Esophagus squamous epithelium (tissue), 4 donors: ENCODE measurements around the gene NPY4R2.
"Not testable (repeated sequence)": the region's sequence is repeated elsewhere in the genome, so short reads cannot be mapped to it uniquely, and the experiment has no call there.

ENCODE experiments used
- POLR2A ChIP-seq, 4 donors: fragments of 450-650 bp; IDR thresholded peaks; one replicate each; pipeline ENCODE4 v1.6.1; 2017; ENCODE audit warnings: antibody characterized with exemption in 4 of 4, mild to moderate bottlenecking in 4 of 4, moderate library complexity in 3 of 4
- TF ChIP-seq, protein P1 (sequence below), 6 experiments: fragments of 450-650 bp in 4 of 6; fragments of 200-600 bp in 2 of 6; sonication (generic) in 2 of 6; IDR thresholded peaks; one replicate each; pipeline ENCODE4 v1.5.1; 2016 to 2019; ENCODE audit warnings: antibody characterized with exemption in 6 of 6, mild to moderate bottlenecking in 4 of 6, moderate library complexity in 4 of 6

DNA sequence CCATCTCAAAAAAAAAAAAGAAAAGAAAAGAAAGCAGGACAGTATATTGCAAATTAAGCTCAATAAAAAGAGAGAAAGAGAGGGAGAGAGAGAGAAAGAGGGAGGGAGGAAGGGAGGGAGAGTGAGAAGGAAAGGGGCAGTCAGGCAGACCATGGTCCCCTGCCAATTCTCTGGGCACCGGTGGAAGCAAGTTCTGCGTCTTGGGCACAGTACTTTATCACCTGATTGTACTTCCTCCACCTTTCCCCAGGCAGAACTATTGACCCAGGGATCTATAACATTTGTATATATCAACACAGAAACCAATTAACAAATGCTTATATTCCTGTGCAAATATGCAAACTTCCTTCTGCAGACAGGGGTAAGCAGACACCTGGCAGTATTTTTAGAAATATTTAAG is 22.4 kb downstream of the NPY4R2 start:
- TF ChIP-seq, protein P1, sequence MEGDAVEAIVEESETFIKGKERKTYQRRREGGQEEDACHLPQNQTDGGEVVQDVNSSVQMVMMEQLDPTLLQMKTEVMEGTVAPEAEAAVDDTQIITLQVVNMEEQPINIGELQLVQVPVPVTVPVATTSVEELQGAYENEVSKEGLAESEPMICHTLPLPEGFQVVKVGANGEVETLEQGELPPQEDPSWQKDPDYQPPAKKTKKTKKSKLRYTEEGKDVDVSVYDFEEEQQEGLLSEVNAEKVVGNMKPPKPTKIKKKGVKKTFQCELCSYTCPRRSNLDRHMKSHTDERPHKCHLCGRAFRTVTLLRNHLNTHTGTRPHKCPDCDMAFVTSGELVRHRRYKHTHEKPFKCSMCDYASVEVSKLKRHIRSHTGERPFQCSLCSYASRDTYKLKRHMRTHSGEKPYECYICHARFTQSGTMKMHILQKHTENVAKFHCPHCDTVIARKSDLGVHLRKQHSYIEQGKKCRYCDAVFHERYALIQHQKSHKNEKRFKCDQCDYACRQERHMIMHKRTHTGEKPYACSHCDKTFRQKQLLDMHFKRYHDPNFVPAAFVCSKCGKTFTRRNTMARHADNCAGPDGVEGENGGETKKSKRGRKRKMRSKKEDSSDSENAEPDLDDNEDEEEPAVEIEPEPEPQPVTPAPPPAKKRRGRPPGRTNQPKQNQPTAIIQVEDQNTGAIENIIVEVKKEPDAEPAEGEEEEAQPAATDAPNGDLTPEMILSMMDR (IDR thresholded peaks at IDR 0.05): not testable (repeated sequence)
- TF ChIP-seq POLR2A (IDR thresholded peaks at IDR 0.05): not testable (repeated sequence)
